ENCODE measurements around the gene RSPRY1.

GRCh38 chr16:57137043-57137442, 49.1 kb upstream of the RSPRY1 start:
- no peak for TF ChIP-seq POLR2A (IDR thresholded peaks at IDR 0.05)
- TF ChIP-seq CTCF (IDR thresholded peaks at IDR 0.05), result no peak

Data from adrenal gland (tissue), 5 donors.